Gastroesophageal sphincter (tissue), 3 donors: ENCODE results near the gene FAM114A2.

Source experiments
- POLR2AphosphoS5 ChIP-seq: sonication (generic); formaldehyde crosslinking; IDR thresholded peaks from one replicate; pipeline ENCODE4 v1.6.1; 2017; ENCODE audit warnings: antibody characterized with exemption
- TF ChIP-seq, protein P1 (sequence below), 4 experiments: fragments of 200-600 bp in 2 of 4; fragments of 450-650 bp in 2 of 4; sonication (generic) in 1 of 4; IDR thresholded peaks; one replicate each; pipeline ENCODE4 v1.5.1; 2017 to 2019; ENCODE audit warnings: antibody characterized with exemption in 4 of 4, mild to moderate bottlenecking in 2 of 4, moderate library complexity in 2 of 4

DNA sequence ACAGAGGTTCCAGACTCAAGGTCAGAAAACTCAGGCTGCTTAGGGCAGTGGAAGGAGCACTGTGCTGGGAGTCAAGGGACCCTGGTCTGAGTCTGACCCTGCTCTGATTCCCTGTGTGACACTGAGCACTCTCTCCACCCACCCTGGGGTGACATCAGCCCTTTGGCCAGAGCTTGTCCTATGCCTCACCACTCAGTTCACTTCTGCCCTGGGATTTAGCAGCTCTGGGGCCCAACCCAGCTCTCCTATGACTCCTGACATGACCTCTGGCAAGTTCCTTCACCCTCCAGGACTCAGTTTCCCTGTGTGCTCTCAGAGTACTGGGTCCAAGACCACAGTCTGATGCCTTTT is 63.9 kb downstream of the FAM114A2 start:
- TF ChIP-seq, protein P1, sequence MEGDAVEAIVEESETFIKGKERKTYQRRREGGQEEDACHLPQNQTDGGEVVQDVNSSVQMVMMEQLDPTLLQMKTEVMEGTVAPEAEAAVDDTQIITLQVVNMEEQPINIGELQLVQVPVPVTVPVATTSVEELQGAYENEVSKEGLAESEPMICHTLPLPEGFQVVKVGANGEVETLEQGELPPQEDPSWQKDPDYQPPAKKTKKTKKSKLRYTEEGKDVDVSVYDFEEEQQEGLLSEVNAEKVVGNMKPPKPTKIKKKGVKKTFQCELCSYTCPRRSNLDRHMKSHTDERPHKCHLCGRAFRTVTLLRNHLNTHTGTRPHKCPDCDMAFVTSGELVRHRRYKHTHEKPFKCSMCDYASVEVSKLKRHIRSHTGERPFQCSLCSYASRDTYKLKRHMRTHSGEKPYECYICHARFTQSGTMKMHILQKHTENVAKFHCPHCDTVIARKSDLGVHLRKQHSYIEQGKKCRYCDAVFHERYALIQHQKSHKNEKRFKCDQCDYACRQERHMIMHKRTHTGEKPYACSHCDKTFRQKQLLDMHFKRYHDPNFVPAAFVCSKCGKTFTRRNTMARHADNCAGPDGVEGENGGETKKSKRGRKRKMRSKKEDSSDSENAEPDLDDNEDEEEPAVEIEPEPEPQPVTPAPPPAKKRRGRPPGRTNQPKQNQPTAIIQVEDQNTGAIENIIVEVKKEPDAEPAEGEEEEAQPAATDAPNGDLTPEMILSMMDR (IDR thresholded peaks at IDR 0.05), result no peak
- TF ChIP-seq POLR2AphosphoS5, result no peak
